Activated T-cell treated with anti-CD3 and anti-CD28 coated beads for 1 hour (primary cell): ENCODE measurements around the gene NHSL2.

ENCODE experiments used
- DNase-seq: peaks from one replicate; pipeline ENCODE4 v3.0.0-alpha.2; 2020; ENCODE audit warnings: low read depth

Gene NHSL2

GRCh38 chrX:71991164-71991563 is 80.5 kb downstream of the NHSL2 start:
- DNase-seq = no peak

DNA sequence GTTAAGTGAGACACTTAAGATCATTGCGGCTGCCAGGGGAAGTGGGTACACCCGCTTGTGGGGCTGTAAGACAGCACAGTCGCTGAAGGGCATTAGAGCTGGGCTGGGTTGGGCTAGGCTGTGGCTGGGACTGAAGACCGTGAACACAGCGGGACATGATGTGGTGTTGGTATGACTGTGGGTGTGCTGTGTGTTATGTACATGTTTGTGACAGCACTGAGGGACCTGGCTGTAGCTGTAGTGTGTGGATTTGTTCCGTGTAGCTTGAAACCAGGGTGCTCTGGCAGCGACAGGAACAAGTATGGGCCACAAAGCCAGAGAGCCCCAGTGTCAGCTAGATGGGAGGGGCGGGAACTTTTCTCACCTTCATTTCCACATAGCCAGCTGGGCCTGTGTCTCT is 82.1 kb downstream of the NHSL2 start:
- peak; percentile 15 for DNase-seq

GRCh38 chrX:71993371-71993770 is 82.7 kb downstream of the NHSL2 start:
- DNase-seq = no peak

DNA sequence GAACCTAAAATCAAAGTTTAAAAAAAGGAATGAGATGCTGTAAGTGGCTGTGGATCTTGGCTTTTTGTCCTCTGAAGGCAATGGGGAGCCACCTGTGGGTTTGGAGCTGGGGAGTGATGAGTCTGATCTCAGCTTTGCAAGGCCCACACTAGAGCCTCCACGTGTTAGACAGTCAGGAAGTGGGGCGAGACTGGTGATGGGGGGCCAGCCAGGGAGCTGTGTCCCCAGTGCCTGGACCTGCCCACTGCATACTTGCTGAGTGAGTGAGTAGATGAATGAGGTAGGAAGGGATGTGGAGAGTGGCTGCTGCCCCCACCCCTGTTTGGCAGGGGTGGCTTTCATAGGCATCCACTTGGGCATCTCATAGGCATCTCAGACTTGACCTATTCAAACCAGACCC is 84.0 kb downstream of the NHSL2 start:
- no peak for DNase-seq

DNA sequence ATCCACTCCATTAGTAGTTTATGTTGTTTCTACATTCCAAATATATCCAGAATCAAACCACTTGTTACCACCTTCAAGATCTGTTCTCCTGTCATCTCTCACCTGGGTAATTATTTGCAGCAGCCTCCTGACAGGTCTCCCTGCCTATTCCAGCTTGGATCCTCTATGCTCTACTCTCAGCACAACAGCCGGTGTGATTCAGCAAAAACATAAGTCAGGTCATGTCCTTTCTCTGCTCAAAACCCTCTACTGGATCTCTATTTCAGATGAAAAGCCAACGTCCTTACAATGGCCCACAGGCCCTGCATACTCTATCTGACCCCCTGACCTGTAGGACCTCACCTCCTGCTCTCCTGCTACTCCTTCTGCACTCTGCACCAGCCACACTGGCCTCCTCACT is 84.5 kb downstream of the NHSL2 start:
- DNase-seq = no peak

DNA sequence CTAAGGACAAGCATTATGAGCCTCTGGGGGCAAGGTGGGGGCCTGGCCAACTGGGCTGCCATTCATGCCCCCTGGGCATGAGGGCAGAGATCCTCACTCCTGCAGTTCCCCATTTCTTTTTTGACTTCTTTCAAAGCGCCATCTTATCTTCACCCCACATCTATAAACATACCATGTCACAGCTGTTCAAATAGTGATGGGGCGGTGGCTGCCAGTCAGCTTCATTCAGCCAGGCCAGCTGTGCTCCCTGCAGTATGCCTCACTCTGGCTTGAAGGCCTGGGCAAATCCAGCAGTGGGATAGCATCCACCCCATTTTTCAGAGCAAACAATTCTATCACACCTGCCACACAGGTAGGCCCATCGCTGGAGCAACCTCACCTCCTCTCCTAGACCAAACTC is 85.5 kb downstream of the NHSL2 start:
- no peak for DNase-seq

- no peak for DNase-seq
Measured at GRCh38 chrX:71996826-71997225, 86.2 kb downstream of the NHSL2 start.

GRCh38 chrX:71997320-71997719 is 86.7 kb downstream of the NHSL2 start:
- DNase-seq = no peak

DNA sequence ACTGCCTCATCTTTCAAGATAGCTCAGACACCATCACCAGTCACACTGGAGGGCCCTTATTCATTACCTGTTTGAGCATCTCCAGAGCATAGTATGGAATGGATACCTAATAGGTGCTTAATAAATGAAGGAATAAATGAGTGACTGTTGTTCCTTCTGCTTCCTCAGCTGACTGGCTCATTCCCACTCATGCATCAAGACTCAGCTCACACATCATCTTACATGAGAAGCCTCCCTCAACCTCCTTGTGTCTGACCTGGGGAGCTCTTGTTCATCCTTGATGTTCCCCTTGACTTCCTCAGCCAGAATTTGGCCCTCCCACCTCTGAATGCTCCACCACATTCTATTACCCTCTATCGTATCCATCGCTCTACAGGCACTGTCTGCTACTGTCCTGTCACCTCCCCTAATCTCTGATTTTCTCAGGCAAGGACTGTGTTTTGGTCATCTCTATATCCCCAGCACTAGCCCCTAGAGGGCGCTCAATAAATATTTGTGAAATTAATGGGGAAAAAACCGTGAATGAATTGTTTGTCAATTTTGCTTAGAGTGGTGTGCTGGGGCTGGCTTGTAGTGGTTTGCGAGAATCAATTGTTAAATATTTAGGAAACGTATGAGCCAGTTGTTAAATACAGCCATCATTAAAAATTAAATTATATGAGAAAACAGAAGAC is 88.3 kb downstream of the NHSL2 start:
- DNase-seq = peak; percentile 26

- no peak for DNase-seq
Measured at GRCh38 chrX:71999535-71999934, 88.9 kb downstream of the NHSL2 start.

DNA sequence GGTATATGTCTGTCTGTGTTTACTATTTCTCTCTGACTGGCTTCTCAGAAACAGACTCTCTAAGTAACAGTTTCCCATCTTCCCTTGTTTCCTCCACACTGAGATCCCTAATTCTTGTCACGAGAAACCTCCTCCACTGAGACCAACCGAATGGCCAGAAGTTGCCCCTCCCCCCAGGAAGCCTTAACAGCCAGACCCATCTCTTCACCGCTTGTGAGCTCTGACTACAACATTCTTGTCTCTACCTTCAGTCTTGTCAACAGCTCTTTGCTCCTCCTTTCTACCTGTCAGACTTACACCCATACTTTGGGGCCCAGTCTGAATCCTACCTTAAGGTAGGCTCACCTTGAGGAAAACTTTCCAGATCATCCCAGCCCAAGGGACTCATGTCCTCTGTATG is 90.8 kb downstream of the NHSL2 start:
- no peak for DNase-seq

- DNase-seq = no peak
Measured at GRCh38 chrX:72001906-72002305, 91.3 kb downstream of the NHSL2 start.

GRCh38 chrX:72002875-72003274 is 92.2 kb downstream of the NHSL2 start:
- no peak for DNase-seq

DNA sequence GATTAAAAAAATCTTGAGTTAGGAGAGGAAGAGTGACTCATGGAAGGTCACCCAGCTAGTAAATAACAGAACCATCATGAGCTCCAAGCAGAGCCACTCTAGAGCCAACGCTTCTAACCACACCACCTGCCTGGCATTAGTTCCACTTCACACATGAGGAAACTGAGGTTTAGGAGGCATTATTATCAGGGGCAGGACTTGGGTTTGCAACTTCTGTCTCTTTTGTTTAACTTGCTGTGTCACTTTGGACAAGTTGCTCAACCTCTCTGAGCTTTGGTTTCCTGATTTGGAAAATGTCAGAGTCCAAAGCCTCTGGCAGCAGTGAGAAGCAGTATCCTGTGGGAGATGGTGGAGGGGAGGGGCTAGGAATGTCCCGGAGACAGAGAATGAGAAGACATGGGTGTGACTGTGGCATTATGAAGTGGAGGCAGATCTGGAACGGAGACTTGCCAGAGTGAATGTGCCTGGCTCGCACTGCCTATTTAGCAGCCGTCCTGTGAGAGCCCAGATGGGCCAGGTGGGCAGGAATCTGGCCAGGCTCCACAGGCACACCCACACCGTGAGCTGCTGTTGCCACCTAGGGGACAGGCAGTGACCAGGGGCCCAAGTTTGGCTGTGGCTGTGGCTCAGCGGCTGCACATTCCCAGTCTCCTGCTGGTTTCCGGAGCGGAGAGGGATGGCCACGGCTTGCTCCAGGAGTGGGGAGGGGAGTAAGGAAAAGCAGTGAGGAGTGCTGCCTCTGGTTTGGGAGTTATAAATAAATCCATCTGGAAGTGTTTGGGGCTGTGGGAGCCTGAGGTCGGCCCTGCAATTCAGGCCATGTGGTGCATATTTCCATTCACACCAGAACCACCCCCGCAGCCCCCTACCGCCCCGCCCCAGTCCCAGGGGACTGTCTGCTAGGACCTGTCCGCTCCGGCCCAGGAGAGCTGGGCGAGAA is 93.4 kb downstream of the NHSL2 start:
- no peak for DNase-seq

GRCh38 chrX:72005046-72005445 is 94.4 kb downstream of the NHSL2 start:
- no peak for DNase-seq

- DNase-seq = no peak
Measured at GRCh38 chrX:72006461-72006860, 95.8 kb downstream of the NHSL2 start.

DNA sequence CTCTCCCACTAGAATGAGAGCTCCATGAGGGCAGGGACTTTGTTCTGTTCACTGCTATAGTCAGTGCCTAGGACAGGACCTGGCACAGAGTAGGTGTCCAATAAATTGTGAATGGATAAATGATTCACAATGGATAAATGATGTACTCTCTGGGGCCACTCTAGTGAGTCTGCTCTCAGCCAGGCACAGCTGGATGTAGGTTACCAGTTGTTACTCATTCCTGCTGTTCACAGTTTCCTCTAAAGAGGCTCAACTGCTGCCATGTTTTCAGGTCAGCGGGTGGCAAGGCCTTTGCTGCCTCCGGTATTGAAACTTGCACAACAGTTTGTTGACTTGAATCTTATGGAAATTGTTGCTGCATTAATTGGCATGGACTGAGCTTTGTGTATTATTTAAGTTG is 99.1 kb downstream of the NHSL2 start:
- no peak for DNase-seq

DNA sequence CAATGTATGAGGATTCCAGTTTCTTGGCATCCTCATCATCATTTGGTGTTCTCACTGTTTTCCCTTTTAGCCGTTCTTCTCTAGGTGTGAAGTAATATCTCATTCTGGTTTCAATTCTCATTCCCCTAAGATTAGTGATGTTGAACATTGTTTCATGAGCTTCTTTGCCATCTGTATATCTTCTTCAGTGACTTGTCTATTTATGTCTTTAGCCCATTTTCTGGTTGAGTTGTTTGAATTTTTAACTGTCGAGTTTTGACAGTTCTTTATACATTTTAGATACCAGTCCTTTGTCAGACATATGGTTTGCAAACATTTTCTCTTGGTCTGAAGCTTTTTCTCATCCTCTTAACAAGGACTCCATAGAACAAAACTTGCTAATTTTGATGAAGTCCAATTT is 101.1 kb downstream of the NHSL2 start:
- DNase-seq = no peak

GRCh38 chrX:72015383-72015782 is 104.7 kb downstream of the NHSL2 start:
- no peak for DNase-seq

DNA sequence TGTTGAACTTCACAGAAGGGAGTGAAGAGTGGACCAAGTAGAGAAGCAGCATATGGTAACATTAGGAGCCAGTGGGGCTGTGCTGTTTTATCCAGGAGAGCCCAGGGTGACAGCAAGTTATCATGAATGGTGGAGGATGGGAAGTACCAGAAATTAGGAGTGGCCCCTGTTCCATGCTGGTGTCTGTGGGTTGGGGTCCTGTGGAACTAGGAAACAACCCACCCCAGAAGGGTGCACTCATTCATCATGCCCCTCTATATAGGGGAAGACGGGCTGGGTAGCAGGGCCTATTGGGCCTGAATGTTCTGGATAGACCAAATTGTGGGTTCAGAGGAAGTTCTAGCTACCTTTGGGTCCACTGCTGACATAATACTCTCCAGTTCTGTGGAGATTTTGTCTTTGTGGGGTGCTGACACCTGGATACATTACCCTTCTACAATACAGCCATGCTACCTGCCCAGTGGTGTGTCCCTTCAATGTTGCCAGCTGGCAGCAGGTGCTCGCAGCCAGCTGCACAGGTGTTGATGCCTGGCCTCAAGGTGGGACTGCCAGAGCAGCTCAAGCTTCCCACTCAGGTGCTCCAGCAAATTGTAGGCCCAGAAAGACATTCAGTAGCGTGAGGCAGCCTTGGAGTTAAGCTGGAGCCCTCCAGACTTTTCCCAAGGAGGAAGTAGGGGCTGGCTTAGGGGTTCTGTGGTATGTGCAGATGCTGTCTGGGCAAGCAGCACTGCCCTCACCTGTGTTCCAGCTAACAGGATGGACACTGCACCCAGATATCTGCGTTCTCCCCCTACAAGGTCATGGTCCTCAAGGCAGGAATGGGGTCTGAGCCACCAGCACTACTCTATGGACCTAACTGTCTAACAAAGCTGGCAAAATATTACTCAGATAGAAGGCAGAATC is 106.5 kb downstream of the NHSL2 start:
- no peak for DNase-seq

GRCh38 chrX:72018277-72019112 is 107.8 kb downstream of the NHSL2 start:
- DNase-seq = peak; percentile 68

- DNase-seq = no peak
Measured at GRCh38 chrX:72019487-72019886, 108.8 kb downstream of the NHSL2 start.
